ENCODE measurements around the gene RYR1.
A peak's percentile ranks its signal among the peaks of the same experiment; 100 is the strongest.

Gene RYR1

DNA sequence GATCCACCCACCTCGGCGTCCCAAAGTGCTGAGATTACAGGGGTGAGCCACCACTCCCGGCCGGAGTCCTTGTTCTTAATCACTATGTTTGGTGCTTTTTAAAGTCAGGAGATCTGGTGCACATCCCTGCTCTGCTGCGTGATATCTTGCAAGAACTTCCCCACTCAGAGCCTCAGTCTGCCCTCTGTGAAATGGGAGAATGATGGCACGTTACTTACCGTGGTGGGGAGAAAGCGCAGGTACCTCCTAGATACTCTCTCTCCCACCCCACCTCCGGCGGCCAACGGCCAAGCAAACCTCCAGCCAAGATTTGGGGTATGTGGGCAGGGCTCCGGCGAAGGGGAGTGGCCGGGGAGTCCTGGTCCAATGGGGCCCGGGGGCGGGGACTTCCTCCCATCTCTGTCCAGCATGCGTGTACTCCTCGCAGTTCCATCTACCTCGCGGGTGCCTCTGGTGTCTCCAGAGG is at the start of gene RYR1:
RYR1 (plus strand) TSS at position 424 of the 466 bp plus-strand sequence. CDS start 139 bp downstream, outside the sequence.
- DNase-seq, result peak; percentile 72

DNA sequence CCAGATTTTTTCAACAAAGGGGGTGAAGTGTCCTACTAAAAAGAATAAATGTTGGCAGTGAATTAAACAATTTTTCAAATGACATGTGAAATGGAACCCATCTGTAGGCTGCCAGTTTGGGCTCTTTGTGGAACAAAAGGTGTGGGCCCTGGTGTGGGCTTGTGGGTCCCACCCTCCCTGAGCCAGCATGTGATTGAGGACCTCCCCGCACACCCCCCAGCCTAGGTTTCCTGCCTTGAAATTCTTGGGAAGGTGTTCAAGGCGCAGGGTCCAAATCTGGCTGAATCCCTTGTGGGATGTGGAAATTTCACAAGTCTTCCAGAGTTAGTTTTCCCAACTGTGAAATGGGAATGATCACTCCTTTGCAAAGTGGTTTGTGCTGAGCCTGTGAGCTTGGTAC is 49.7 kb upstream of the RYR1 start:
- no peak for DNase-seq

DNA sequence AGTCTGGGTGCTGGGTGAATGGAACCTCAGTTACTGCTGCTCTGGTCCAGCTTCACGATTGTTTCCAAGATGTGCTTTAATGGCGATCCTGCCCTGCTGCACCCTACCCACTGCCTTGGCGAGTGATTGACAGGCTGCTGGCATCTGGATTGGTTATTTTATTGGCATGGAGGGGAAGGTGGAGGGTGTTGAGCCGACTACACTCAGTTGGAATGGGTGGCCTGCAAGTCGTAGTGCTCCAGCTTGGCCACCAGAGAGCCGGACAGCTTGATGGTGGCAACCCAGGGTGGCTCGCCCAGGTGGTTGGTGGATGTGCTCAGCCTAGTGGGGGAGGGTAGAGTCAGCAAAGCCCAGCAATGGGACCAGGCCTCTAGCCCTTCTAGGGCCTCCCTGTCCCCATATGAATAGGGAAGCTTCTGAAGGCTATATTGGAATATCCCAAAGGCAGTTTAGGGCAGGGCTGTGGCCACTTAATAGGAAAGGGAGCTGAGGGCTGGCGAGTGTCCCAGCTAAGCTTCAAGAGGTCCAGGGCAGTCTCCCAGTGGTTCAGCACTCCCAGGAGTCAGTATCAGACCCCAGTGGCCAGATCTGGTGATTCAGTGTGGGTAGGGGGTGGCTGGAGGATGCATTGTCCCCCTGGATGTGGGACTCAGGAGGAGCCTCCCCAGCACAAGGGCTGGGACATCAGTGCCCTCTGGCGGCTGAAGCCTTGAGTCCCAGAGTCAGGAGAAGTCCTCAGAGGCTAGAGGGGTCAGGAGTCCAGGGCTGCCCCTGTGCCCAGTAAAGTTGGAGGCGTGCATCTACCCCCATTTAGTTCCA is 49.1 kb upstream of the RYR1 start:
- DNase-seq, result no peak

DNA sequence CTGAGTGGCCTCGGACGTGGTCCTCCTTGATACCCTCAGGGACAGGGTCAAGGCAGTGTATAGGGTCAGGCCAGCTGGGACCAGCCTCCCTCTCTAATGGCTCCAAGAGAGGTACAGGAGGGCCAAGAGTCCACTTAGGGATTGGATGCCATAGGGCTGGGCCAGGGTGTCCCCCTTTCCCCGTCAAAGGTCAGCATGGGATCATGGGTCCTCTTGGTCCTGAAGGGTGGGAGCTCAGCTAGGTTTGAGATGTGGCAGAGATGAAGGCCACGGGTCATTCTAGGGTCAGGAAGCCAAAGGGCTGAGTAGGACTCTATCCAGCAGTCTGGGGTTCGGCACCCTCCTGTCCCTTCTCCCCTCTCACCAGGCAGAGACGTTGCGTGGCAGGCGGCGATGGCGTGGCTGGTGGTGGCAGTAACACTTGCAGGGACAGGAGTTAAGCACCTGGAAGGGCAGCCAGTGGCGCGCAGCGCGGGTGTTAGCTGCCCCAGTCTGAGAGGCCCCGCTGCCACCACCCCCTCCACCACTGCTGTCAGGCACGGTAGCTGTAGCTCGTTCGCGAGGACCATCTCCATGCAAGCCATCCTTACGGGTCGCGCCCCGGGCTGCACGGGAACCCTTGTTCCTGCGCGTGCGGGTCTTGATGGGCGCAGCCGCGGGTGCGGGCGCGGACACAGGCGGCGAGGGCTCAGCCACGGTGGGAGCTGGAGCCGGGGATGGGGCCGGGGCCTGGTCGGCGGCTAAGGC is 48.3 kb upstream of the RYR1 start:
- no peak for DNase-seq

DNA sequence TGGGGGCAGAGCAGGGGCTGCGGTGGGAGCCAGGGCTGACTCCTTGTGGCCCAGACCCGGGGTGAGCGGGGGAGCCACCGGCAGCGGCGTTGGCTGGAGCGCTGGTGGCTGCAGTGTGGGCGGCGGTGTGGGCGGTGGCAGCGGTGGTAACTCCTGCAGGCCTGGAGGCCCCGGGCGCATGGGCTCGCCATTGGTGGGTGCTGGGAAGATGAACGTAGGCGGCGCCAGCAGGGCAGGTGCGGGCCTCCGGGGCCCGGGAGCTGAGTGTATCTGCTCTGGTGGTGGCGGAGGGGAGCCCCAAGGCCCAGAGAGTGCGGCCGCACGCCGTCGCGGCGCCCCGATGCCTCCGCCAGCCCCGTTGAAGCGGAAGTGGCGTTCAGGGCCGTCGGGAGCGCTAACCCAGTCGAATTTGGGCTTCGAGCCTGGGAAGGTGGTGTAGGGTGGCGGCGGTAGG is 47.7 kb upstream of the RYR1 start:
- no peak for DNase-seq

DNA sequence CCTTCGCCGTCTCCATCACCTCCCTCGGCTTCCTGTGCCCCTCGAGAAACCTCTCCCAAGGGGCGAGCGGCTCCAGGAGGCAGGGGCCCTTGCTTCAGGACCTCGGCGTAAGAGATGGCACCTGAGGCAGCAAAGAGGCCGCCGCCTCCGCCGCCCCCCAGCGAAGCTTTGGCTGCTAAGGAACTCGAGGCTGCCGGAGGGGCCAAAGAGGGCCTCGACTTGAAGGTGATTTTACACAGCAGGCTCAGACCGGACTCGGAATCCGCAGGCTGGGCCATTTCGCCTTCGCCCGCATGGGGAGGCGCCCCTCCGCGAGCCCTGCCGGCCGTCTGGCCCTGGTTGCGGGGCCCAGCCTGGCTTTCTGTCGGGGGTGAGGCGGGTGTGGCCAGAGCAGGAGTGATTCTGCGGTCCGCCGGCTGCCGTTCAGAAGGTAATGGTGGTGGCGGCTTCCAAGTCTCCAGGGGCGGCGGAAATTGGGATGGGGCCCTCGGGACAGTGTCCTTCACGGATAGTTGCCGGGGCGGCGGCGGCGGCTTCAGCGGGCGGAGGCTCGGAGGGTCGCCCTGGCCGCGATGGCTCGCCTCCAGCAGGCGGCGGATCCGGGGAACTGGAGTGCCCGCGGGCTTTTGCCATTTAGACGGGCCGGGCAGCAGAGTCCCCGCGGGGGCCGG is 47.1 kb upstream of the RYR1 start:
- no peak for DNase-seq

DNA sequence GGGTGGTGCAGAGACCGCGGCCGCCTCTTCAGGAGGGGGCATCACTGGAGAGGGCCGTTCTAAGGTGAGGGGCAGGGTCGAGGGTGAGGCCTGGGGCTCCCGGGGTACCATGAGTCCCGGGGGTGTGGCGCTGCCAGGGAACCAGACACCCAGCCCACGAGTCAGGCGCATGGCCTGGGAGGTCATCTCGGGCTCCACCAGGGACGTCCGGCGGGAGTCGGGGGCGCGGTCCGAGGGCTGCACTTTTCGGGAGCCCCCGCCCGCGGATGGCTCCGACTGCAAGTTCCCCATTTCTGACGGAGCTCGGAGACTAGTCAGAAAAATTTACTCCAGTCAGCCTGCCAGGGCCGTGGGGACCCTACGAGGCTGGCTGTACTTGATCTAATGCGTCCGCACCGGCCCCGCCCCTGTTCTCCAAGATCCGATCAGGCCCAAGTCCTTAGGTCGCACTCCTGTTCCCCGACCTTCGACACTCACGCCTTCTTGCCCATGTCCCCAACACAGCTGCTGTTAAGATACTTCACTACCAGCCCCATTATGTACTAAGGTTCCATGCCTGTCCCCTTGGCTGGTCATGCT is 46.4 kb upstream of the RYR1 start:
- DNase-seq, result no peak

DNA sequence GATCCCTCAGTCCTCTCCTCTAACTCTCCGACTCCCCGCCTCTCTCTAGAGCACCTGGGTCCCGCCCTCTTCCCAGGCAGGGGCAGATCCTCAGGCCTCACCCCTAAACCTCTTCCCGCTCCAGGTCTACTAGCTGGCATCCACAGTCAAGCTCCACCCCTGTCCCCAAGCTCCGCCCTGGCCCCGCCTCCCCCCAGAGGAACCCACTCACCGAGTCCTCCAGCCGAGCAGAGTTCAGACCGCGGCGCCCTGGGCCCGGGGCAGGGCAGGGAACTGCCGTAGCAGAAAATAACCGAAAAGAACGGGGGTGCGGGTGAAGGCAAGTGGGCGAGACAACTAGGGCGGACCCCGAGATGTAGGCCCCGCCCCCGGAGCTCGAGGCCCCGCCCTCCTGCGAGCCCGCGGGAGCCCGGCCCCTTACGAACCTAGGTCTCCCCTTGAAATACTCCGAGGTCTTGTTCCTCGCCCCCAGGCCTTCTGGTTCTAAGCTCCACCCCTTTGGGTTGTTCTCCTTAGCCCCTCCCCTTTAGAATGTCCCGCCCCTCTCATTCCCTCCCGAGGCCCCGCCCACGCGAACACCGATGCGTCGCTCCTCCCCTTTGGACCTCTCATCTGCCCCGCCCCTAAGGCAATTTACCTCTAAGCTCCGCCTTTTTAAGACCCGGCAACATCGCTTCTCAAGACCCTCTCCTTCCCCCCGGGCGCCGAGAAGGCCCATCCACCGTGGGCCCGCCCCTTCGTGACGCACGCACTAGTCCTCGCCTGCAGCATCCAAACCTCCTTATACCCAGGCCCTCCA is 45.7 kb upstream of the RYR1 start, which contains the start of gene GGN:
GGN (minus strand) TSS at position 485 of the 799 bp plus-strand sequence. CDS start 773 bp downstream, outside the sequence.
- DNase-seq, result peak; percentile 70

DNA sequence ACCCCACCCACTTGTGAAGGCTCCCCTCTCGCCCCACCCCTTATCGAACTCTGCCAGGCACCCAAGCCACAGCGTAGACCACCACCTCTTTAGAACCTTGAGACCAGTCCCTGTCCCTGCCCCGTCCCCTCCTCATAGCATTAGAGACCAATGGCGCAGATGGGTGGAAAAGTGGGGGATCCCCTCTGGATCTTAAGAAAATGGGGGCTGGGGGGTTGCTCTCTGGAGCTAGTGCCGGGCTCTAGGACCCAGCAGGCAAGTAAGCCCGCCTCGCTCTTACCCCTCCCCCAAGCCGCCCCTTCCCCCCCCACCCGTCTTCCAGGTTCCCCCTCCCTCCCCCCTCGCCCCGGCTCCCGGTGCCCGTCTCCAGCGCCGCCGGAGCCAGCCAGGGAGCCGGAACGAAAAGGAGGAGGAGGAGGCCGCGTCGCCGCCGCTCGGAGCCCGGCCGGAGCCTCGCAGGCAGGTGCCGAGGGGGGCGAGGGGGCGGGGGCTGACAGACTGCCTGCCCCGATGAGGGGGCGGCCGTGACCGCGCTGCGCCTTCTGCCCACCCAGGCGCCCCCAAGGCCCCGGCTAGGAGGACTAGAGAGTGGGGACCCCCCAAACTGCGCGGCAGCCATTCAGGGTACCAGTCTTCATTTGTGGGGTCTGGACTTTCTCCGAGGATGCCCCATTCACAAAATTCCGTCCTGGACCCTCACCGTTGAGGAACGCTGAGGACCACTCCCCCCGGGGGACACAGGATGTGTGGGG is 45.0 kb upstream of the RYR1 start, which contains the start of gene SPRED3:
SPRED3 (plus strand) TSS at position 349 of the 752 bp plus-strand sequence. CDS start 1,606 bp downstream, outside the sequence.
- no peak for DNase-seq

DNA sequence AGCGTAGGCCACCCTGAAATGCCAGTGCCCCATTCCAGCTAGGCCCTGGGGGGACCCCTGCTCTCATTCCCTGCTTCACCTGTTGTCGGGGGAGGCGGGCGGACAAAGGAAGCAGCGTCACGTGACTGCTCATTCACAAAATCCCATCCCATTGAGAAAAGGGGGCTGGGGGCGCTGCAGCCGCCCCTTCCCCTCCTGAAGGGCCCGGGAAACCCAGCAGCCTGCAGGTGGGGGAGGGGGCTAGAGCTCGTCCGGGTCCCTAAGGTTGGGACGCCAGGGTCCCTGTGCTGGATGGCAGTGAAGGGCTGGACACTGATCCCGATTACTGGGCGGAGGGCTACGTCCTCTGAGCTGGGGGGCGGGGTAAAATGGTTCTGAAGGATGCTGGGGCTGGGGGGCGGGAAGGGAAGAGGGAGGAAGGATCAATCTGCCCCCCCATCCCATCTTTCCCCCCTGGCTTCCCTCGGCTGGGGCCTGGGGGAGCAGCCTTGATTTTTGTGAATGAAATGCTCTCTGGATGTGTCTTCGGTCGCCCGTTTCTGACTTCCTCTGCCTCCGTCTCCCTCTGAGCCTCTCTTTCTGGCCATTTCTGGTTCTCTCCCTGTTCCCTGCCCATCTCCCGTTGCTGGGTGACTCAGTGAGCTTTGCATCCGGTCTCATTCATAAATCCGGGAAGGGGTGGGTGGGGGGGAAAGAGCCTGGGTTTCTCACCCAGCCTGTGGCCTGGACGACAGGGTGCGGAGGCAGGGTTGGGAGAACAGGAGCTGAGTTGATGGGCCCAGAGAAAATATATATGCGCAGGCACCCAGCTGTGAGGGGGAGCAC is 44.2 kb upstream of the RYR1 start:
- no peak for DNase-seq

DNA sequence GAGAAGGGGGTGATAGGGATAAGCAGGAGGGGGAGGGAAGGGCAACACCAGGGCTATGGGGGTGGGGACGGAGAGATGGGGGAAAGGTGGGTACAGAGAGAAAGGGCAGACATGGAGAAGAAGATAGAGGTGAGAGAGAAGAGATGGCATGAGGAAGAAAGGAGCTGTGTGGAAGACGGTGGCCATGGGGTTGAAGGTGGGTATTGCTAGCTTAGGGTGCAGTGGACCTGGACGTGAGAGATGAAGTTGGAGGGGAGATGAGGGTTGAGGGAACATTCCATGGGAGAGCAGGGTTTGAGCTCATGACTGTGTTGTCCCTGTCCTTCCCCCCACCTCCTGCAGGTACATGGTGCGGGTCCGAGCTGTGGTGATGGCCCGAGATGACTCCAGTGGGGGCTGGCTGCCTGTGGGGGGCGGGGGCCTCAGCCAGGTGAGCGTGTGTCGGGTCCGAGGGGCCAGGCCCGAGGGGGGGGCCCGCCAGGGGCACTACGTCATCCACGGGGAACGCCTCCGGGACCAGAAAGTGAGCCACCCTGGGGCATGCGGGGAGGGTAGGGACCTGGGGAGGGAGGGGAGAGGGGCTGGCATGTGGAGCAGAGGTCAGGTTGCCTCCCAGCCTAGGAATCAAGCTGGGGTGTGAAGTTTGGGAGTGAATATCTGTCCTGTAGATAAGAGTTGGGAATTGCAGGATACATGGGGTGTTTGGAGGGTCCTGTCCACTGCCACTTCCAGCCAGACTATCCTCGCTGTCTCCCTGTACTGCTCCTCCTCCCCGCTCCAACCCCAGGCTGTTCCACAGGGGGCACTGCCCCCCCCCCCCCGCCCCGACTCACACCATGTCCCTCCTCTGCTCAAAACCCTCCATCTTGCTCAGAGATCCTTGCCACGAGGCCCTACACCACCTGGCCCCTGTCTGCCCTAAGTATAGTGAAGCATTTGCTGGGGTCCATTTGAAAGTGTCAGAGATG is 43.2 kb upstream of the RYR1 start:
- DNase-seq, result no peak

DNA sequence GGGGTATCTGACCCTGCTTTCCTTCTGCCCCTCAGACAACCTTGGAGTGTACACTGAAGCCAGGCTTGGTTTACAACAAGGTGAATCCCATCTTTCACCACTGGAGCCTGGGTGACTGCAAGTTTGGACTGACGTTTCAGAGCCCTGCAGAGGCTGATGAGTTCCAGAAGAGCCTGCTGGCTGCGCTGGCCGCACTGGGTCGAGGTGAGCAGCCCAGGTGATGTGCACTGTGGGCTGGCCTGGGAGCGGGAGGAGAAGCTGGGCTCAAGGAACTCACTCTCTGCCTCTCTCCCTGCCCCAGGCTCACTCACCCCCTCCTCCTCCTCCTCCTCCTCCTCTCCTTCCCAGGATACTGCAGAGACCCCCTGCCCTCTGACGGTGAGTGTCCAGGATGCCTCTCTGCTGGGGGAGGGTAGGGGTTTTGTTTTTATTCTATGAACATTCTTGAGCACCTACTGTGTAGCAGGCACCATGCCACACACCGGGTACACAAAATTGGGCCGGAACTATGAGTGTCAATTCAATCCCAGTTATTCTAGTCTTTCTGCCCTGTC is 41.5 kb upstream of the RYR1 start:
- DNase-seq, result no peak

DNA sequence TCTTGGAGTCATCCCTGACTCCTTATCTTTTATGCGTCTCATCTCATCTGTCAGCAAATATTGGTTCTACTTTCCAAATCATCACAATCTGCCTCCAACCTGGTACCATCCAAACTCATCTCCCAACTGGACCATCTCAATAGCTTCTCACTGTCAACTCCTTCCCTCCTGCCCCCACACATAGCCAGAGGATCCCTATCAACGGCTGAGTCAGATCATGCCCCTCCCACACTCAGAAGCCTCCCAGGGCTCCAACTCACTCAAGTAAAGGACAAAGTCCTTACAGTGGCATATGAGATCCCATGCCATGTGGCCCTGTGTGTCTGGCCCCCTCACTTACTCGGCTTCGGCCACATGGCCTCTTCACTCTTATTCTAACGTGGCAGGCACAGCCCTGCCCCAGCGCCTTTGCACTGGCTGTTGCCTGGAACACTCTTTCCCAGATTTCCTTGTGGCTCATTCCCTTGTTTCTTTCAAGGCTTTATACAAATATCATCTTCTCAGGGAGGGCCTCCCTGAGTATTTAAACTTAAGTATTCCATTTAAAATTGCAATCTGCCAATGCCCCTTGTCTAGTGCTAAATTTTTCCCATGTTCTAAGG is 40.7 kb upstream of the RYR1 start:
- DNase-seq, result no peak

DNA sequence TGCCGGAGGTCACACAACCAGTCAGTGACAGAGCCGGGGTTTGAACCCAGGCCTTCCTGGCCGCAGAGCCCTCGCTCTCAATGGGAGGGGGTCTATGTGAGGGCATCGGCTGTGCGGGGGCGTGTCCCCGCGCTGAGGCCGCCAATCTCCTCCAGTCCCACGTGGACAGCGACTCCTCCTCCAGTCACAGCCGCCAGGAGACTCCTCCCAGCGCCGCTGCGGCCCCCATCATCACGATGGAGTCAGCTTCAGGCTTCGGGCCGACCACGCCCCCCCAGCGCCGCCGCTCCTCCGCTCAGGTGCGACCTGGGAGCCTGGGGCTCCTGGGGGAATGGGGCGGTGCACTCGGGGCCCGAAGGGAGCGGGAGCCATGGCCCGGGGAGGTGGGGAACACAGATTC is 39.0 kb upstream of the RYR1 start:
- peak; percentile 67 for DNase-seq

DNA sequence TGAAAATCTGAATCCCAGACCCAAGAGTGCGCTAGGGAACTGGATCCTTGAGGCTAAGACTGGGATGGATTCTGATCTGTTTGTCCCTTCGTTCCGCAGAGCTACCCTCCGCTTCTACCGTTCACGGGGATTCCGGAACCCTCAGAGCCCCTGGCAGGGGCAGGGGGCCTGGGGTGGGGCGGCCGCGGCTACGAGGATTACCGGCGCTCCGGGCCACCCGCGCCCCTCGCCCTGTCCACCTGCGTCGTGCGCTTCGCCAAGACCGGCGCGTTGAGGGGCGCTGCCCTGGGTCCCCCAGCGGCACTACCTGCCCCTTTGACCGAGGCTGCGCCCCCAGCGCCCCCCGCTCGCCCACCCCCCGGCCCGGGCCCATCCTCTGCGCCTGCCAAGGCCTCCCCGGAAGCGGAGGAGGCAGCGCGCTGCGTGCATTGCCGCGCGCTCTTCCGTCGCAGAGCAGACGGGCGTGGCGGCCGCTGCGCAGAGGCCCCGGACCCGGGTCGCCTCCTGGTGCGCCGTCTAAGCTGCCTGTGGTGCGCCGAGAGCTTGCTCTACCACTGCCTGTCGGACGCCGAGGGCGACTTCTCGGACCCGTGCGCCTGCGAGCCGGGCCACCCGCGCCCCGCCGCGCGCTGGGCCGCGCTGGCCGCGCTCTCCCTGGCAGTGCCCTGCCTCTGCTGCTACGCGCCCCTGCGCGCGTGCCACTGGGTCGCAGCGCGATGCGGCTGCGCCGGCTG is 37.9 kb upstream of the RYR1 start:
- peak; percentile 53 for DNase-seq

DNA sequence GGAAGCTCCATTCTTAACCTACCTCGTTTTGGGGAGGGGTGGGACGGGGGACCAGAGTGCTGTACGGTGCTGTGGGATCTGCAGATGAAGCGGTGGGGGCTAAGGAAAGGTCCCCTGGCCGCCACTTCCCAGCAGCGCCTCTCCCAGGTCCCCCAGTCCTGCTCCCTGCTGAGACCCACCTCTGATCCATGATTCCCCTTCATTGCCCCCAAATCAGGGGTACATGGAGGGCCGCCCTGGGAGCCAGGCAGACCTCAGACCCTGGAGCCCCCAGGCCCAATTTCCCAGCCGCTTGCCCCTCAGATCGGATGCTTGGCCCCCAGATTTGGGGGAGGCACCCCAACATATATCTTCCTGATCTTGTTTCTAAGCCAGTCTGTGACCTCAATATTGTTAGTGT is 34.4 kb upstream of the RYR1 start:
- no peak for DNase-seq

DNA sequence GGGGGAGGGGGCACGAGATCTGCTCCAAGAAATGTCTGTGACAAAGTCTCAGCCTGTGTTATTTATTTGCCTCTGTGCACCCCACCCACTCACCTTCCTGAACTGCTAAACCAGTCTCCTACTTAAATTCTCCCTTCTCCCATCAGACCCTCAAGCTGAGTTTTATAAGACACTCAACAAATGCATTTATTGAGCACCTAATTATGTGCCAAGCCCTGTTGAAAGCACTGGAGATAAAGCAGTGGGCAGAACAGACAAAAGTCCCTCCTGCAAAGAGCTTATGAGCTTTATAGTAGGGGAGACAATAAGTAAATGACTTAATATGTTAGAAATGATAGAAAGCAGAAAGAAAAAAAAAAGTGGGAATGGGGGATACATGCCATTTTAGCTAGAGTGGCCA is 34.0 kb upstream of the RYR1 start:
- no peak for DNase-seq

DNA sequence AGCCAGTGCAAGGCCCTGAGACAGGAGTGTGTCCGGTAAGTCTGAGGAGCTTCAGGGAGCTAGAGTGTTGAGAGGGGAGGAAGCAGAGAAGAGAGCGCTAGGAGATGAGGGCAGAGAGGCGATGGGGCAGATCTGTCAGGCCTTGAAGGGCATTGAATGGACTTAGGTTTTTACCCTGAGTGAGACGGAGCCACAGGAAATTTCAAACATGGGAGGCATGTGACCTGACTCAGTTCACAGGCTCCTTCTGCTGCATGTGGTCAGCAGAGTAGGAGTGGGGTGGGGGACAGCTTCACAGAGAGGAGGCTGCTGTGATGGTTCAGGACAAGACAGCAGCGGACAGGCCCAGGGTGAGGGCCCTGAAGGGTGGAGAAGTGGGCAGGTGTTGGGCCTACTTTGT is 33.1 kb upstream of the RYR1 start:
- no peak for DNase-seq

All from activated CD4-positive, CD25-positive, alpha-beta regulatory T cell treated with anti-CD3 and anti-CD28 coated beads, Interleukin-2, amount 50 U/mL, for 72 hours (primary cell).